BE2C (cell line): ENCODE data around the gene DAND5.

ENCODE experiments used
- DNase-seq: peaks from one replicate; pipeline ENCODE4 v3.0.0-alpha.2; 2020
- H3K27me3 ChIP-seq: fragments of 250-450 bp; sonication (Bioruptor Pico); 2 replicates; pipeline ENCODE4 v1.5.1; 2020; ENCODE audit warnings: mild to moderate bottlenecking
- H3K36me3 ChIP-seq: fragments of 250-450 bp; sonication (Bioruptor Pico); 2 replicates; pipeline ENCODE4 v1.5.1; 2020; ENCODE audit warnings: mild to moderate bottlenecking
- H3K4me1 ChIP-seq: fragments of 250-450 bp; sonication (Bioruptor Pico); 2 replicates; pipeline ENCODE4 v1.5.1; 2020
- H3K4me3 ChIP-seq: 2 replicates; pipeline ENCODE4 v1.5.1; 2011; ENCODE audit warnings: low read depth, low read length
- H3K9me3 ChIP-seq: fragments of 250-450 bp; sonication (Bioruptor Pico); 2 replicates; pipeline ENCODE4 v1.5.1; 2020
- CTCF ChIP-seq: IDR thresholded peaks from 2 replicates; pipeline ENCODE4 v1.5.1; 2012; ENCODE audit warnings: mild to moderate bottlenecking, low read depth, low read length

The DAND5 gene

GRCh38 chr19:12944104-12944674, 25.2 kb upstream of the DAND5 start:
- Histone ChIP-seq H3K36me3 (peaks cover 83% of the 10 kb centered on the region), H3K9me3 (no peaks in the 10 kb centered on the region), H3K4me1 (peaks cover 3% of the 10 kb centered on the region; the same call in 1 of the 2 replicates), H3K27me3 (no peaks in the 10 kb centered on the region), H3K4me3 (no peak overlapping the region)
- no peak for TF ChIP-seq CTCF
- DNase-seq = no peak

GRCh38 chr19:12945479-12946091, 23.8 kb upstream of the DAND5 start, which contains the start of gene RAD23A:
Gene RAD23A (plus strand): TSS chr19:12945862. CDS start chr19:12945949, 87 bp downstream.
- DNase-seq = peak; percentile 99
- peaks cover 81% of the 10 kb centered on the region for H3K36me3 ChIP-seq
- H3K27me3 ChIP-seq = no peaks in the 10 kb centered on the region
- H3K9me3 ChIP-seq = no peaks in the 10 kb centered on the region
- H3K4me3 ChIP-seq = peak within 1 kb of the TSS; percentile 82
- H3K4me1 ChIP-seq = no peaks in the 10 kb centered on the region; the same call in 1 of the 2 replicates
- no peak for TF ChIP-seq CTCF

GRCh38 chr19:12946092-12946721, 23.2 kb upstream of the DAND5 start:
- Histone ChIP-seq H3K36me3 (peaks cover 81% of the 10 kb centered on the region), H3K4me1 (no peaks in the 10 kb centered on the region), H3K4me3 (peak overlapping the region; percentile 82), H3K27me3 (no peaks in the 10 kb centered on the region), H3K9me3 (no peaks in the 10 kb centered on the region)
- peak; percentile 67 for DNase-seq
- TF ChIP-seq CTCF = no peak

GRCh38 chr19:12946731-12947496, 22.5 kb upstream of the DAND5 start:
- H3K4me3 ChIP-seq = peak overlapping the region; percentile 82
- no peaks in the 10 kb centered on the region for H3K4me1 ChIP-seq
- H3K9me3 ChIP-seq = no peaks in the 10 kb centered on the region
- no peaks in the 10 kb centered on the region for H3K27me3 ChIP-seq
- no peak for DNase-seq
- peaks cover 81% of the 10 kb centered on the region for H3K36me3 ChIP-seq
- TF ChIP-seq CTCF = no peak

GRCh38 chr19:12947702-12948611, 21.4 kb upstream of the DAND5 start:
- Histone ChIP-seq H3K9me3 (no peaks in the 10 kb centered on the region), H3K36me3 (peaks cover 81% of the 10 kb centered on the region), H3K4me3 (no peak overlapping the region), H3K27me3 (no peaks in the 10 kb centered on the region), H3K4me1 (peaks cover 9% of the 10 kb centered on the region; the same call in 1 of the 2 replicates)
- DNase-seq = no peak
- TF ChIP-seq CTCF = no peak
